ENCODE data around the gene PAPLN.

GRCh38 chr14:73234029-73234428, 3.3 kb upstream of the PAPLN start:
- no peak for TF ChIP-seq ZFP30 (CRISPR knock-in tag; IDR thresholded peaks at IDR 0.05)
- TF ChIP-seq TCF4 (CRISPR knock-in tag; IDR thresholded peaks at IDR 0.05; ENCODE audit: borderline replicate concordance): no peak
- no peak for TF ChIP-seq ZFP3 (CRISPR knock-in tag; IDR thresholded peaks at IDR 0.05)
- no peak for TF ChIP-seq PPARA (CRISPR knock-in tag; IDR thresholded peaks at IDR 0.05; ENCODE audit: borderline replicate concordance)
- TF ChIP-seq OSR1 (CRISPR knock-in tag; IDR thresholded peaks at IDR 0.05): no peak
- no peak for TF ChIP-seq ZNF8 (CRISPR knock-in tag; IDR thresholded peaks at IDR 0.05)
- no peak for TF ChIP-seq ARNTL (CRISPR knock-in tag; IDR thresholded peaks at IDR 0.05; ENCODE audit: borderline replicate concordance, low read depth)
- no peak for TF ChIP-seq PATZ1 (CRISPR knock-in tag; IDR thresholded peaks at IDR 0.05; ENCODE audit: borderline replicate concordance)

All from SK-N-SH treated with all-trans-retinoic acid at 6 μM for 48 hours (cell line).